B cell (primary cell): ENCODE results near the gene PRKAB1. TPM values are rescaled to one million over a fixed set of nuclear protein-coding genes. Genes with fewer than 3 reads are reported as not detected.
A peak's percentile ranks its signal among the peaks of the same experiment; 100 is the strongest.

Experiments
- ATAC-seq: fragments of 200-7000 bp; cut with Tn5 transposase; one replicate; pipeline ENCODE4 v1.10.0; 2021; ENCODE audit warnings: low read depth, mild to moderate bottlenecking, moderate number of reproducible peaks, moderate library complexity
- CTCF ChIA-PET: fragments of 350-600 bp; sonication (Branson Sonifier 250); formaldehyde crosslinking; loops from one replicate; lab custom pipeline; 2021; ENCODE audit warnings: antibody characterized with exemption, inconsistent platforms; lab: Charles Lee
- POLR2A ChIA-PET: fragments of 350-600 bp; sonication (Branson Sonifier 250); formaldehyde crosslinking; loops from one replicate; lab custom pipeline; 2021; ENCODE audit warnings: antibody characterized with exemption; lab: Charles Lee
- DNase-seq: peaks from one replicate; pipeline ENCODE4 v3.0.0; 2013
- H2AFZ ChIP-seq: 2 replicates; pipeline ENCODE4 v1.6.1; 2012; ENCODE audit warnings: mild to moderate bottlenecking, low read depth, low read length; ENCODE audit not compliant: insufficient read depth, poor library complexity, severe bottlenecking
- H3K27ac ChIP-seq, 2 donors: 1 replicate in 1 of 2; 2 replicates in 1 of 2; pipeline ENCODE4 v1.5.1; 2012 to 2013; ENCODE audit warnings: low read length in 2 of 2, mild to moderate bottlenecking in 2 of 2, moderate library complexity in 1 of 2
- H3K27me3 ChIP-seq, 4 experiments: fragments of 200-600 bp in 1 of 4; sonication (generic) in 1 of 4; replicated peaks in 1 of 4; 1 replicate in 2 of 4; 2 replicates in 2 of 4; pipeline versions ENCODE4 v1.6.1 to v1.7.0; 2013 to 2016; ENCODE audit warnings: low read length in 3 of 4, mild to moderate bottlenecking in 2 of 4, mixed read lengths in 1 of 4, moderate library complexity in 1 of 4; ENCODE audit not compliant: insufficient read depth in 4 of 4, control insufficient read depth in 3 of 4; ENCODE audit errors: control extremely low read depth in 1 of 4
- H3K36me3 ChIP-seq, 2 experiments: replicated peaks in 1 of 2; 1 replicate in 1 of 2; 2 replicates in 1 of 2; pipeline versions ENCODE4 v1.6.1 to v1.7.1; 2013; ENCODE audit warnings: low read length in 1 of 2; ENCODE audit not compliant: insufficient read depth in 2 of 2, control insufficient read depth in 1 of 2; ENCODE audit errors: control extremely low read depth in 1 of 2, extremely low read depth in 1 of 2
- H3K4me1 ChIP-seq, 2 donors: fragments of 200-600 bp in 1 of 2; sonication (generic) in 1 of 2; 1 replicate in 1 of 2; 2 replicates in 1 of 2; pipeline versions ENCODE4 v1.5.1 to v1.6.1; 2013 to 2017; ENCODE audit warnings: low read length in 2 of 2; ENCODE audit not compliant: control insufficient read depth in 2 of 2, insufficient read depth in 2 of 2
- H3K4me2 ChIP-seq: replicated peaks from 2 replicates; pipeline ENCODE3; 2012; ENCODE audit warnings: mild to moderate bottlenecking, low read depth, low read length; ENCODE audit not compliant: poor library complexity, severe bottlenecking
- H3K4me3 ChIP-seq, 5 experiments: fragments of 200-600 bp in 1 of 5; sonication (generic) in 1 of 5; 1 replicate in 3 of 5; 2 replicates in 2 of 5; pipeline versions ENCODE4 v1.5.1 to v1.7.0; 2011 to 2016; ENCODE audit warnings: low read length in 4 of 5, mild to moderate bottlenecking in 4 of 5, low read depth in 2 of 5, control low read depth in 1 of 5, moderate library complexity in 1 of 5; ENCODE audit not compliant: insufficient read depth in 1 of 5; ENCODE audit errors: control extremely low read depth in 1 of 5, extremely low read depth in 1 of 5
- H3K79me2 ChIP-seq: fragments of 200-600 bp; sonication (generic); one replicate; pipeline ENCODE4 v1.6.0; 2016; ENCODE audit warnings: low read length; ENCODE audit not compliant: control insufficient read depth, insufficient read depth
- H3K9ac ChIP-seq: fragments of 200-600 bp; sonication (generic); 2 replicates; pipeline ENCODE4 v1.6.1; 2017; ENCODE audit warnings: mild to moderate bottlenecking, low read length, moderate library complexity
- H3K9me3 ChIP-seq, 3 donors: one replicate each; pipeline versions ENCODE4 v1.6.1 to v1.7.1; 2013; ENCODE audit warnings: low read length in 2 of 3; ENCODE audit not compliant: control insufficient read depth in 2 of 3, insufficient read depth in 1 of 3; ENCODE audit errors: control extremely low read depth in 1 of 3
- H4K20me1 ChIP-seq: 2 replicates; pipeline ENCODE4 v1.6.0; 2012; ENCODE audit warnings: mild to moderate bottlenecking, low read length; ENCODE audit not compliant: insufficient read depth, control insufficient read depth, poor library complexity, severe bottlenecking
- H3K27ac Mint-ChIP-seq: one replicate; pipeline ENCODE4 v1.8.0; 2021; ENCODE audit warnings: mixed read lengths
- H3K27me3 Mint-ChIP-seq: one replicate; pipeline ENCODE4 v1.8.0; 2021; ENCODE audit warnings: mixed read lengths
- H3K4me1 Mint-ChIP-seq: one replicate; pipeline ENCODE4 v1.8.0; 2021; ENCODE audit warnings: mixed read lengths
- H3K4me3 Mint-ChIP-seq: one replicate; pipeline ENCODE4 v1.8.0; 2021; ENCODE audit warnings: mixed read lengths
- H3K9me3 Mint-ChIP-seq: one replicate; pipeline ENCODE4 v1.8.0; 2022; ENCODE audit warnings: mixed read lengths; ENCODE audit not compliant: insufficient read depth
- CTCF ChIP-seq: fragments of 200-600 bp; IDR thresholded peaks from one replicate; pipeline ENCODE4 v1.8.0; 2022; ENCODE audit warnings: antibody characterized with exemption, mild to moderate bottlenecking
- EZH2 ChIP-seq: IDR thresholded peaks from 2 replicates; pipeline ENCODE4 v1.6.1; 2012; ENCODE audit warnings: borderline replicate concordance, low read depth, mild to moderate bottlenecking, moderate library complexity, low read length; ENCODE audit not compliant: insufficient read depth, poor library complexity, severe bottlenecking
- WGBS: methylation state at CpG from one replicate; pipeline ENCODE4 v1.1.5; 2013; ENCODE audit warnings: missing lambda C conversion rate; ENCODE audit not compliant: insufficient coverage; 5-methylcytosine and 5-hydroxymethylcytosine counted together
- intact Hi-C: fragments of 100-400 bp; cut with micrococcal nuclease; formaldehyde crosslinking; loops from one replicate; pipeline ENCODE4 v1.10.0; 2022
- polyA plus RNA-seq: library from polyadenylated mRNA; depleted of rRNA; stranded (reverse); fragments of >200 nt; gene quantifications from 2 replicates; pipeline ENCODE4 v1.2.3, GENCODE V29; 2012
- total RNA-seq, 2 donors: library from RNA; stranded (reverse); fragments of 120-200 nt in 1 of 2; gene quantifications; 1 replicate in 1 of 2; 2 replicates in 1 of 2; pipeline versions ENCODE4 v1.2.3 to v1.2.4, GENCODE V29; 2013 to 2022

The PRKAB1 gene
- total and polyA plus RNA-seq, 2 donors (not counting 1 experiment from before 2014, with no cell fraction given) = 36.4 to 56.4 TPM

- H3K9me3 Mint-ChIP-seq = no peaks in the 10 kb centered on the region
- Histone ChIP-seq H3K4me2 (no peak overlapping the region), H3K79me2 (no peaks in the 10 kb centered on the region), H3K36me3 (peaks cover 5 to 70% of the 10 kb centered on the region in 2 experiments), H2AFZ (no peak overlapping the region), H3K4me3 (no peak overlapping the region), H3K9ac (no peak overlapping the region), H3K27me3 (no peaks in the 10 kb centered on the region), H4K20me1 (no peaks in the 10 kb centered on the region), H3K4me1 (peaks cover 19 to 24% of the 10 kb centered on the region in 2 donors), H3K27ac (no peak overlapping the region), H3K9me3 (no peaks in the 10 kb centered on the region)
- 87% methylated on average over 10 of the region's 10 CpGs for WGBS
- DNase-seq = no peak
- no peak overlapping the region for H3K4me3 Mint-ChIP-seq
- no peaks in the 10 kb centered on the region for H3K27me3 Mint-ChIP-seq
- intact Hi-C loops = no loop called here
- peaks cover 30% of the 10 kb centered on the region for H3K4me1 Mint-ChIP-seq
- ChIA-PET CTCF (interaction anchor here (1.1 to 4.9 kb wide), 2 partner anchors 9 to 11 kb away, joined by 3 to 22 read pairs; partner anchors contain the start of gene PRKAB1), POLR2A (no interaction called here)
- no peak overlapping the region for H3K27ac Mint-ChIP-seq
- TF ChIP-seq CTCF (no peak), EZH2 (no peak)
- no peak for ATAC-seq
Measured at GRCh38 chr12:119679490-119679889, 11.6 kb downstream of the PRKAB1 start.

- 98% methylated on average over 5 of the region's 8 CpGs for WGBS
- Histone ChIP-seq H4K20me1 (no peaks in the 10 kb centered on the region), H3K4me2 (no peak overlapping the region), H2AFZ (no peak overlapping the region), H3K9ac (no peak overlapping the region), H3K27me3 (no peaks in the 10 kb centered on the region), H3K79me2 (no peaks in the 10 kb centered on the region), H3K4me3 (no peak overlapping the region), H3K27ac (peak overlapping the region; percentile 85 to 94), H3K36me3 (peaks cover 5 to 54% of the 10 kb centered on the region in 2 experiments), H3K4me1 (peaks cover 19 to 28% of the 10 kb centered on the region in 2 donors), H3K9me3 (no peaks in the 10 kb centered on the region)
- ChIA-PET CTCF (interaction anchor here (1.3 to 4.9 kb wide), 3 partner anchors 11 to 100 kb away, joined by 3 to 22 read pairs (median 3); partner anchors contain the start of gene PRKAB1), POLR2A (no interaction called here)
- no peak for ATAC-seq
- Mint-ChIP-seq H3K9me3 (no peaks in the 10 kb centered on the region), H3K27me3 (no peaks in the 10 kb centered on the region), H3K4me1 (peaks cover 34% of the 10 kb centered on the region), H3K27ac (peak overlapping the region; percentile 95), H3K4me3 (no peak overlapping the region)
- TF ChIP-seq CTCF = no peak
- TF ChIP-seq EZH2 = no peak
- intact Hi-C loops = no loop called here
- no peak for DNase-seq
Measured at GRCh38 chr12:119681111-119681510, 13.2 kb downstream of the PRKAB1 start.
